GM23248 (cell line): ENCODE data around the gene ARMS2. TPM values are rescaled to one million over a fixed set of nuclear protein-coding genes. Genes with fewer than 3 reads are reported as not detected.

Experiments used
- DNase-seq: peaks from one replicate; pipeline ENCODE4 v3.0.0-alpha.2; 2015
- H2AFZ ChIP-seq: fragments of 200-600 bp; sonication (generic); 2 replicates; pipeline ENCODE4 v1.6.1; 2016; ENCODE audit warnings: antibody characterized with exemption
- H3F3A ChIP-seq: fragments of 200-600 bp; sonication (generic); 2 replicates; pipeline ENCODE4 v1.6.1; 2016; ENCODE audit warnings: mild to moderate bottlenecking, antibody characterized with exemption, mixed run types; ENCODE audit not compliant: insufficient read depth
- H3K27ac ChIP-seq: fragments of 200-600 bp; sonication (generic); 2 replicates; pipeline ENCODE4 v1.5.1; 2016; ENCODE audit warnings: mild to moderate bottlenecking
- H3K27me3 ChIP-seq: fragments of 200-600 bp; sonication (generic); replicated peaks from 2 replicates; pipeline ENCODE4 v1.6.1; 2016; ENCODE audit warnings: mild to moderate bottlenecking; ENCODE audit not compliant: insufficient read depth
- H3K36me3 ChIP-seq: fragments of 200-600 bp; sonication (generic); 2 replicates; pipeline ENCODE4 v1.6.1; 2016; ENCODE audit warnings: low read depth, mild to moderate bottlenecking
- H3K4me1 ChIP-seq: fragments of 200-600 bp; sonication (generic); 2 replicates; pipeline ENCODE4 v1.6.1; 2016; ENCODE audit warnings: mild to moderate bottlenecking; ENCODE audit not compliant: insufficient read depth
- H3K4me2 ChIP-seq: fragments of 200-600 bp; sonication (generic); one replicate; pipeline ENCODE4 v1.6.1; 2016; ENCODE audit warnings: mild to moderate bottlenecking; ENCODE audit not compliant: unreplicated experiment
- H3K4me3 ChIP-seq: fragments of 200-600 bp; sonication (generic); 2 replicates; pipeline ENCODE4 v1.5.1; 2016; ENCODE audit warnings: mild to moderate bottlenecking
- H3K79me2 ChIP-seq: fragments of 200-600 bp; sonication (generic); 2 replicates; pipeline ENCODE4 v1.6.1; 2016; ENCODE audit warnings: mild to moderate bottlenecking; ENCODE audit not compliant: insufficient read depth
- H3K9ac ChIP-seq: fragments of 200-600 bp; sonication (generic); 2 replicates; pipeline ENCODE4 v1.6.1; 2016; ENCODE audit warnings: mild to moderate bottlenecking
- H3K9me2 ChIP-seq: fragments of 200-600 bp; sonication (generic); 2 replicates; pipeline ENCODE4 v1.6.1; 2016; ENCODE audit warnings: mixed run types, mild to moderate bottlenecking, moderate library complexity; ENCODE audit not compliant: insufficient read depth
- H3K9me3 ChIP-seq: fragments of 200-600 bp; sonication (generic); one replicate; pipeline ENCODE4 v1.6.1; 2017; ENCODE audit warnings: low read depth
- H4K20me1 ChIP-seq: fragments of 200-600 bp; sonication (generic); 2 replicates; pipeline ENCODE4 v1.6.0; 2016; ENCODE audit not compliant: insufficient read depth
- EZH2 ChIP-seq: fragments of 200-600 bp; sonication (generic); IDR thresholded peaks from 2 replicates; pipeline ENCODE4 v1.6.1; 2018; ENCODE audit warnings: antibody characterized with exemption, mild to moderate bottlenecking; ENCODE audit not compliant: insufficient read depth, poor library complexity, severe bottlenecking
- EZH2phosphoT487 ChIP-seq: fragments of 200-600 bp; sonication (generic); IDR thresholded peaks from 2 replicates; pipeline ENCODE4 v1.6.1; 2018; ENCODE audit warnings: antibody characterized with exemption, moderate library complexity, mild to moderate bottlenecking, low read depth; ENCODE audit not compliant: insufficient read depth
- WGBS, 2 experiments: methylation state at CpG; one replicate each; pipeline ENCODE4 v1.1.6; 2015 to 2017; ENCODE audit warnings: low lambda C conversion rate in 2 of 2, low coverage in 1 of 2; ENCODE audit errors: missing lambda C conversion rate in 2 of 2; 5-methylcytosine and 5-hydroxymethylcytosine counted together
- in situ Hi-C: fragments of 300-500 bp; cut with MboI; formaldehyde crosslinking; loops from 2 replicates; pipeline ENCODE4 v1.15.0; 2020
- polyA plus RNA-seq: library from polyadenylated mRNA; unstranded; fragments of >200 nt; fragmentation: Nextera tagmentation; extraction: Ambion mirVana; gene quantifications from 2 replicates; pipeline ENCODE4 v1.2.1, GENCODE V29; 2016
- total RNA-seq: library from RNA; depleted of rRNA; stranded (reverse); fragments of >200 nt; shearing (Covaris generic); gene quantifications from 2 replicates; pipeline ENCODE4 v1.2.3, GENCODE V29; 2014

Gene ARMS2
- total and polyA plus RNA-seq, 2 experiments from 2014 or later = not detected

DNA sequence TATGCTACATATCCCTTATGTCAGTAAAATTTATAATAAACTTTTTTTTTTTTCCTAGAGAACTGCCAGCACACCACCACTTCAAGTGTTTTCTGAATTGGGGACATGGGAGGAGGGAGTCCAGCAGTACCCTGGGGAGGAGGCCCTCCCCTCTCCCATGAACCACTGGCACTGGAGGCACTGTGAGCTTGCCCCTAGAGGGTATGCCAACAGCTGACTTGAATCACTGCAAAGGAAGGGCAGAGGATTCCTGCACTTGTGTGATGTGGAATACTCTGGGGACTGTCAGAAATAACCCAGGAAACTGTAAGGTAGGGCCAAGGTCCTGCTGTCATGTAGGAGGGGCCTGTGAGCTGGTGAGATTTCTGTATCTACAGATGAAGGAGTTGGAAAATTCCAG, 8.5 kb upstream of the ARMS2 start:
- Histone ChIP-seq H3K9me3 (no peaks in the 10 kb centered on the region), H3K9ac (no peak overlapping the region), H3K27me3 (no peaks in the 10 kb centered on the region), H3K9me2 (no peaks in the 10 kb centered on the region), H3K36me3 (no peaks in the 10 kb centered on the region), H4K20me1 (no peaks in the 10 kb centered on the region), H3K79me2 (no peaks in the 10 kb centered on the region), H3K4me2 (no peak overlapping the region), H3K4me1 (peaks cover 8% of the 10 kb centered on the region), H3K27ac (no peak overlapping the region), H3F3A (no peaks in the 10 kb centered on the region; the same call in 1 of the 2 replicates), H2AFZ (no peak overlapping the region), H3K4me3 (no peak overlapping the region)
- in situ Hi-C loops = loop anchor here (10.0 kb wide), 1 partner anchor 119 kb away; the partner anchor contains the start of gene DMBT1
- no peak for DNase-seq
- no peak for TF ChIP-seq EZH2
- no peak for TF ChIP-seq EZH2phosphoT487

DNA sequence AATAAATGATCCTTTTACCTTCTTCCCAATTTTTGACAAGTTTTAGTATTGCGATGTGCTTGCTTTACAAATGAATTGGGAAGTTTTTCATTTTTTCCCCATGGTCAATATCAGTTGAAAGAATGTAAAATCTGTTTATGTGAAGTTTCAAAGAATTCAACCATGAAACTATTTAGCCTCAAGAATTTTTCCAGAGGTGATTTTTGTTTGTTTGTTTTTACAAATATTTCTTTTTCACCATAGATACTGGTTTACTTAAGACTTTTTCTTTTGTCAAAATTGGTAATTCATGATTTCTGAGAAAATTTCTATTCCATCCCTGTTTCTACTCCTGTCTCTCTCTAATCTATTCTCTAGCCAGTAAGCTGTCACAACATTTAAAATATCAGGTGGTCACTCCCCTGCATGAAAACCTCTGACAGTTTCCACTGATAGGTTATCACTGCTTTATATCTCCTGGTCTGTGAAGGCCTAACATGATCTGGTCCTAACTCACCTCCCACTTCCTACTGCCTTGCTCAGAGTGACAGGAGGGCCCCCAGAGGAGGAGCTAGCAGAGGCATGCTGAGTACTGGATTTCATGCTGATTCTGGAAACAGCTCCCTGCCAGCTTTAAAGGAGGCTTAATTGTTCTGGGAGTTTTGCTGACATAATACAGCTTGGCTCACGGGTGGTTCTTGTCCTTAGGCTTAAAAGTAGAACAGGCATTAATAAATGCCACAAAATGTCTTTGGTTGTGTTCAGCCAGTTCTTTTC, 7.6 kb upstream of the ARMS2 start:
- no peaks in the 10 kb centered on the region for H3K36me3 ChIP-seq
- no peaks in the 10 kb centered on the region for H3K79me2 ChIP-seq
- no peaks in the 10 kb centered on the region for H3K27me3 ChIP-seq
- no peak overlapping the region for H3K4me2 ChIP-seq
- in situ Hi-C loops = loop anchor here (10.0 kb wide), 1 partner anchor 118 kb away; the partner anchor contains the start of gene DMBT1
- no peaks in the 10 kb centered on the region for H3K9me3 ChIP-seq
- H3K9ac ChIP-seq = no peak overlapping the region
- no peak for TF ChIP-seq EZH2
- TF ChIP-seq EZH2phosphoT487 = no peak
- peaks cover 7% of the 10 kb centered on the region for H3K4me1 ChIP-seq
- no peaks in the 10 kb centered on the region for H4K20me1 ChIP-seq
- WGBS, 2 experiments = 61 to 63% methylated on average over 2 of the region's 2 CpGs
- no peak overlapping the region for H2AFZ ChIP-seq
- H3K4me3 ChIP-seq = no peak overlapping the region
- peak; percentile 12 for DNase-seq
- H3K9me2 ChIP-seq = no peaks in the 10 kb centered on the region
- no peak overlapping the region for H3K27ac ChIP-seq
- no peaks in the 10 kb centered on the region for H3F3A ChIP-seq

DNA sequence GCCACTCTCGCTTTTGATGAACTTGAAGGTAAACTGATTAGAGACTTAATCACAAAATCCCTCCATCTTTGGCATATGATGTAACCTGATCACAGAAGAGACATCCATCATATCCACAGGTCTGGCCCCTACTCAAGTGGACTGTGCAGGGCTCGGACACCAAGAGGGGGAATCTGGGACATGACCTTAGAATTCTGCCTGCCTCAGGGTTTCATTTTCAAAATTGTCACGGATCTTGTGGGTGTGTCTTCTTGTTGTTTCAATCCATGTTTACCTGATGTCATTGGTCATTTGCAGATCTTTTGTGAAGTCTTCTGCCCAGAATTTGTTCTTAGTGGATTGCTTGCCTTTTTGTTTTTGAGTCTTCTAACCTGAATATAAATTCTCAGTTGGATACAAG, 5.9 kb upstream of the ARMS2 start:
- no peaks in the 10 kb centered on the region for H3F3A ChIP-seq
- no peaks in the 10 kb centered on the region for H3K4me1 ChIP-seq
- no peak overlapping the region for H3K9ac ChIP-seq
- no peak overlapping the region for H3K27ac ChIP-seq
- no peak for TF ChIP-seq EZH2
- TF ChIP-seq EZH2phosphoT487 = no peak
- WGBS, 2 experiments = 80 to 81% methylated on average over 3 of the region's 3 CpGs
- no peaks in the 10 kb centered on the region for H3K27me3 ChIP-seq
- H3K4me3 ChIP-seq = no peak overlapping the region
- H3K79me2 ChIP-seq = no peaks in the 10 kb centered on the region
- H3K9me3 ChIP-seq = no peaks in the 10 kb centered on the region
- H3K4me2 ChIP-seq = no peak overlapping the region
- H3K36me3 ChIP-seq = no peaks in the 10 kb centered on the region
- H3K9me2 ChIP-seq = no peaks in the 10 kb centered on the region
- H4K20me1 ChIP-seq = no peaks in the 10 kb centered on the region
- no peak for DNase-seq
- H2AFZ ChIP-seq = no peak overlapping the region
- in situ Hi-C loops = loop anchor here (10.0 kb wide), 1 partner anchor 116 kb away; the partner anchor contains the start of gene DMBT1

DNA sequence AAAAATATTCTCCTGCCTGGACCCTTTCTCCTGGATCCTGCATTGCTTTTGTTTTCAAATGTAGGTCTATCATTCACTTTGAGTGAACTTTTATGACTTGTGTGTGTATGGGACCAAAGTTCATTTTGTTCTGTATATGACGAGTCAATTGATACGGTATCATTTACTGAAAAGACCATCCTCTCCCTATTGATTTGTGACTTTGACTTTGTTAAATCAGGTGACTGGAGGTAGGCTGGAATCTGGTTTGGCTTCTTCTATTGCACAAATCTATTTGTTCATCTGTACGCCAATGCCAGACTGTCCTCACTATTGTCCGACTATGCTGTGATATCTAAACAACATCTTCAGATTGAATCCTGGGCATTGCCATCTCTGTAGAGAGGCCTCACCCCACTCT, 5.3 kb upstream of the ARMS2 start:
- WGBS, 2 experiments = 95 to 96% methylated on average over 4 of the region's 4 CpGs
- no peaks in the 10 kb centered on the region for H4K20me1 ChIP-seq
- DNase-seq = no peak
- H3F3A ChIP-seq = no peaks in the 10 kb centered on the region
- TF ChIP-seq EZH2phosphoT487 (no peak), EZH2 (no peak)
- H3K9ac ChIP-seq = no peak overlapping the region
- no peak overlapping the region for H3K4me2 ChIP-seq
- H3K9me2 ChIP-seq = no peaks in the 10 kb centered on the region
- in situ Hi-C loops = loop anchor here (10.0 kb wide), 1 partner anchor 116 kb away; the partner anchor contains the start of gene DMBT1
- H3K27me3 ChIP-seq = no peaks in the 10 kb centered on the region
- no peak overlapping the region for H3K4me3 ChIP-seq
- H3K9me3 ChIP-seq = no peaks in the 10 kb centered on the region
- H3K27ac ChIP-seq = no peak overlapping the region
- no peaks in the 10 kb centered on the region for H3K79me2 ChIP-seq
- H2AFZ ChIP-seq = no peak overlapping the region
- H3K36me3 ChIP-seq = no peaks in the 10 kb centered on the region
- H3K4me1 ChIP-seq = no peaks in the 10 kb centered on the region
